GM12801 (cell line): Measurements from ENCODE around the gene LENG8.

Source experiments
- CTCF ChIP-seq: IDR thresholded peaks from one replicate; pipeline ENCODE4 v1.5.1; 2011; ENCODE audit warnings: control low read depth; ENCODE audit not compliant: insufficient read length; ENCODE audit errors: extremely low read depth

Gene LENG8

GRCh38 chr19:54485851-54486250, 36.9 kb downstream of the LENG8 start:
- TF ChIP-seq CTCF: no peak

GRCh38 chr19:54489341-54489740, 40.3 kb downstream of the LENG8 start:
- TF ChIP-seq CTCF: no peak

GRCh38 chr19:54489766-54490165, 40.8 kb downstream of the LENG8 start:
- TF ChIP-seq CTCF: no peak

GRCh38 chr19:54492568-54492967, 43.6 kb downstream of the LENG8 start:
- no peak for TF ChIP-seq CTCF

GRCh38 chr19:54493967-54494585, 45.1 kb downstream of the LENG8 start:
- no peak for TF ChIP-seq CTCF

GRCh38 chr19:54502518-54503048, 53.6 kb downstream of the LENG8 start, which contains the start of gene LAIR2:
LAIR2 (plus strand) TSS chr19:54502831; CDS start chr19:54502919, 88 bp downstream.
- no peak for TF ChIP-seq CTCF

GRCh38 chr19:54506079-54506478, 57.1 kb downstream of the LENG8 start:
- no peak for TF ChIP-seq CTCF
